AG20443 (cell line): ENCODE results near the gene CSF1.
"Not testable (repeated sequence)": the region's sequence is repeated elsewhere in the genome, so short reads cannot be mapped to it uniquely, and the experiment has no call there.

Experiments
- DNase-seq: peaks from one replicate; pipeline ENCODE4 v3.0.0; 2012; ENCODE audit warnings: low spot score, mixed read lengths

CSF1 gene

GRCh38 chr1:109937738-109938137 lies 27.1 kb downstream of the CSF1 start:
- DNase-seq: no peak

GRCh38 chr1:109938556-109938955 lies 27.9 kb downstream of the CSF1 start:
- no peak for DNase-seq

DNA sequence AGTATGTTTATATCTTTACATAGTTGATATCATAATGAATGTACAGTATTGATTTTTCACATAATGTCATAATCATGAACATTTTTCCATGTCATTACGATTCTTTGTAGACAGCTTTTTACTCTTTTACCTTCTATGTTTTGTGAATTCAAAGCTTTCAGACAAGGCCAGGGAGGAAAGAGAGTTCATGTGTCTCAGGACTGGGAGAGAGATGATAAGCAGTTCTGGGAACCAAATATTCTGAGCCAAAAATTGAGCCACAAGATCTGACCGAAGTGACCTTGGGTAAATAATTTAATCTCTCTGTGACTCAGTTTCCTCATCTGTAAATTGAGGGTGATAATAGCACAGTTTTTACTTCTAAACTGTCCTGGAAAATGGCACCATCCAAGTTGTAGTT lies 31.8 kb downstream of the CSF1 start:
- no peak for DNase-seq

GRCh38 chr1:109944541-109944940 lies 33.9 kb downstream of the CSF1 start:
- no peak for DNase-seq

GRCh38 chr1:109946511-109946910 lies 35.9 kb downstream of the CSF1 start:
- no peak for DNase-seq

GRCh38 chr1:109947582-109948284 lies 37.1 kb downstream of the CSF1 start:
- no peak for DNase-seq

DNA sequence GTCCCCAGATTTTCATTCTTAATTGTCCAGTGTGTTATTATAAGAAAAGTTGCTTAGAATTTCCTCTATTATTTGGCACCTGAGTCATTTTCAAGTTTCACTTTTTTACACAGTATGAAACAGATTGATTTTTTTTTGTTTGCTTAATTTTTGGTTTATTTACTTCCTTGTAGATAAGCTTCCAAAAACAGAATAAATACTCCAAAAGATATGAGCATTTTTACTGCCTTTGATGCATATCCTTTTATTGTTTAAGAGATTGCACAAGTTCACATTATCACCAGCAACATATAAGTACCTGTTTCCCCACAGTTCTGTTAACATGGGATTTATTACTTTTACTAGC lies 37.6 kb downstream of the CSF1 start:
- no peak for DNase-seq

GRCh38 chr1:109950038-109950437 lies 39.4 kb downstream of the CSF1 start:
- DNase-seq: no peak

- no peak for DNase-seq
Observed at GRCh38 chr1:109950509-109950908, 39.9 kb downstream of the CSF1 start.

DNA sequence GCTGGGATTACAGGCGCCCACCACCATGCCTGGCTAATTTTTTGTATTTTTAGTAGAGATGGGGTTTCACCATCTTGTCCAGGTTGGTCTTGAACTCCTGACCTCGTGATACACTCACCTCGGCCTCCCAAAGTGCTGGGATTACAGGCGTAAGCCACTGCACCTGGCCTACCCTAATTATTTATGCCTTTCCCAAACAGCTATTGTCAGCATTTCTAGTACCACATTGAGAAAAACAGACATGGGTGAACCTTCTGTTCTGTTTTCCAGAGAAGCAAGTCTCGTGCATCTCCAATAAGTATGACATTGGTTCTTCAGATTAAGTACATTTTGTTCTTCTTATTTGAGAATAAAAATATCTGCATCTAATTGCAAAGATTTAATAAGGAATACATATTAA lies 40.9 kb downstream of the CSF1 start:
- DNase-seq: not testable (repeated sequence)

- DNase-seq: no peak
Observed at GRCh38 chr1:109954041-109954512, 43.4 kb downstream of the CSF1 start.

DNA sequence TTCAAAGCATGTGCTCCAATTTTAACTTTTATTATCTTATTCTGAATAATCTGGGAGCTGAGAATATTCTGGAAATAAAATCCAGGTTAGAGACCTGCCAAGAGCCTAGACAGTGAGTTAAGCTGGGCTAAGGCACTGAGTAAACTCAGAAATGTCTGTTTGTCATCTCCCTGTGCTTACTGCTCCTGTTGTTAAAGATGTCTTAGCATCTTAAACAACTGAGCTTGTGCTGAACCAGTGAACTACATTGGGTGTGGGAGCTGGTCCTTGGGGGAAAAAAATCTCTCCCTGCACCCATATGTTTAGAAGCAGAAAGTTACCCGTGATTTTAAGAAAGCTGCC lies 49.0 kb downstream of the CSF1 start:
- DNase-seq: no peak

DNA sequence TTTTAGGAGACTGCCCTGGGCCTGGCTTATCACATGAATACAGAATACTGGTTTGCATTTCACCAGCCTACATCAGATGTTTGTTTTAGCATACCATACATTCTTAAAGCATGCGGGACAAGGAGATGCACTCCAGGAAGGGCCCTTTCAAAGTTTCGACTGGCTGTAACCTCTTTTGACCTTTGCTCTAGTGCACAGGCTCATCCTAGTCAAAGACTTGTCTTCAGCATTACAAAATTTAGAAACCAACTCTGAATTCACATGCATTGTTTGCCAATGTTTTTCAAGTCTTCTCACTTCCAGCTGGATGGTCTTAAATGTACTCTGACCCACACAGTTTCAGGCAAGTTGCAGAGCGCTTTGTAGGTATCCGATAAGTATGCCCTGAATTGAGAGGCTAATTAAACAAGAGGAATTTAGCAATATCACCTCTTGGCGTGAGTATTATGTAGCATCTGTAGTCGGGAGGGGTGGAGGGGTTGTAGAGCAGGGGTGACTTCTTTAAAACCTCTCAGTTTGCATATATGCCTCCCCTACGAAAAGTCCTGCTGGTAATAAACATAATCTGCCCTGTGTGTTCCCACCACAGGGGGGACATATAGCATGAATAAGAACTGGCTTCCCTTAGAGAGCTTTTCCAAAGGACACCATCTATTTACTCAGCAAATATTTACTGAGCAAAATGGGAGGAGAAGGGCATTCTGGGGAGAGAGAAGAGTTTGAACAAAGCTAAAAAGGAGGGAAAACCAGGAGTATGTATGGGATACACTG lies 49.5 kb downstream of the CSF1 start:
- DNase-seq: peak; percentile 83

GRCh38 chr1:109960745-109961094 lies 50.1 kb downstream of the CSF1 start:
- DNase-seq: no peak

DNA sequence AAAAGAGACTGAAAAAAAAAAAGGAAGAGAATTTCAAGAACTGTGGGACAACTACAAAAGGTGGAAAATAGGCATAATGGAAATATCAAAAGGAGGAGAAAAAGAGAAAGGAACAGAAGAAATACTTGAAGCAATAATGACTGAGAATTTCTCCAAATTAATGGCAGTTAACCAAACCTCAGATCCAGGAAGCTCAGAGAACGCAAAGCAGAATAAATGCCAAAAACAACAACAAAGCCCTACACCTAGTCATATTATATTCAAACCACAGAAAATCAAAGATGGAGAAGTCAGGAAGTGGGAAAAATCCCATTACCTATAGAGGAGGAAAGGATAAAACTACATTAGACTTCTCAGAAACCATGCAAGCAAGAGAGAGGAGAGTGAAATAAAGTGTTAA lies 53.2 kb downstream of the CSF1 start:
- no peak for DNase-seq

DNA sequence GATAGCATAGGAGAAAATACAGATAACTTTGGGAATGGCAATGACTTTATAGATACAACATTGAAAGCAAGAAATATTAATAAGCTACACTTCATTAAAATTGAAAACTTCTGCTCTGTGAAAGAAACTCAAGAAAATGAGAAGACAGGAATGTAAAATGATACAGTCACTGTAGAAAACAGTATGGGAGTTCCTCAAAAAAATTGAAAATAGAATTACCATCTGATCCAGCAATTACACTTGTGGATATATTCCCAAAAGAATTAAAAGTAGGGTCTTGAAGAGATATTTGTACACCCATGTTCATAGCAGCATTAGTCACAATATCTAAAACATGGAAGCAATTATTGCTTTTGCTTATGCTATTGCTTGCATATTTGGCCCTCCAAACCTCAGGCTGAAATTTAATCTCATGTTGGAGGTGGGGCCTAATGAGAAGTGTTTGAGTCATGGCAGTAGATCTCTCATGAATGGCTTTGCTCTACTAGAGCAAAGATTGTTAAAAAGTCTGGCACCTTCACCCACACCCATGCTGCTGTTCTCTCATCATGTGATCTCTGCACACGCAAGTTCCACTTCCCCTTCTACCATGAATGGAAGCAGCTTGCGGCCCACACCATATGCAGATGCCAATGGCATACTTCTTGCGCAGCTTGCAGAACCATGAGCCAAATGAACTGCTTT lies 58.6 kb downstream of the CSF1 start:
- DNase-seq: peak; percentile 59

- DNase-seq: no peak
Observed at GRCh38 chr1:109969907-109970306, 59.3 kb downstream of the CSF1 start.

DNA sequence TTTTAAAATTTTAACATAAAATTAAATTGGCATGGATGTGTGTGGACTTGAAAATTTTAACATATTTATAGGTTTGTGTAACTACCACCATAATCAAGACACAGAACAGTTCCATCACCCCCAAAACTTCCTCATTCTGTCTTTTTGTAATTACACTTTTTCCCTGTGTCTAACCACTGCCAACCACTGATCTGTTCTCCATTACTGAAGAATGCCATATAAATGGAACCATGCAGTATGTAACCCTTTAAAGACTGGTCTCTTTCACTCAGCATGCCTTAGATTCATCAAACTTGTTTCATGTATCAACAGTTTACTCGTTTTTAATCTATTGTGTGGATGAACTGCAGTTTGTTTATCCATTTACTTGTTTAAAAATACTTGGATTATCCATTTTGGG lies 60.9 kb downstream of the CSF1 start:
- DNase-seq: no peak

- DNase-seq: no peak
Observed at GRCh38 chr1:109974191-109974590, 63.5 kb downstream of the CSF1 start.

GRCh38 chr1:109975718-109976117 lies 65.1 kb downstream of the CSF1 start:
- DNase-seq: peak; percentile 74

GRCh38 chr1:109976762-109977161 lies 66.1 kb downstream of the CSF1 start:
- DNase-seq: no peak

DNA sequence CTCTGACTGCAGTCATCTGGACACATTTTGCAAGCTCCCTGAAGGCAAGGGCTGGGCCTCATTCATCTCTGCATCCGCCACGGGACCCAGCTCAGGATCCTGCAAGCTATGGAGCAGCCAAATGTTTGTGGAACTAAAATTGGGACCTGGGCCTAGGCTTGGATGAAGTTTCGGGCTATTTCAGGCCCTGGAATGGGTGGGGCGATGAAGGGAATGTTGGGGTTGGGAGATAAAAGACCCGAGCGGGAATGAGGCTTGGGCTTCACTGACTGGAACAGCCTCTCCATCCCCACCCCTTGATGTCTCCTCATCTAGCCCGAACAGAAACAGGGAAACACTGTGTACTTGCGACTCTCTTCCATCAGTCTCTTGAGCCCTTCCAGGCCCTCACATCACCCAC lies 66.6 kb downstream of the CSF1 start:
- DNase-seq: no peak

GRCh38 chr1:109977657-109978378 lies 67.2 kb downstream of the CSF1 start:
- peak; percentile 40 for DNase-seq
